Muscle layer of duodenum (tissue), 2 donors: ENCODE measurements around the gene VPS25.
"Not testable (repeated sequence)": the region's sequence is repeated elsewhere in the genome, so short reads cannot be mapped to it uniquely, and the experiment has no call there.

Experiments
- H3K27ac ChIP-seq: one replicate; pipeline ENCODE4 v1.7.0; 2013; ENCODE audit warnings: mild to moderate bottlenecking, low read length
- H3K27me3 ChIP-seq: one replicate; pipeline ENCODE4 v1.7.0; 2013; ENCODE audit warnings: low read depth, mild to moderate bottlenecking, control low read depth, low read length
- H3K36me3 ChIP-seq, 2 donors: one replicate each; pipeline ENCODE4 v1.7.0; 2013; ENCODE audit warnings: low read length in 2 of 2, control low read depth in 1 of 2, mild to moderate bottlenecking in 1 of 2; ENCODE audit not compliant: insufficient read depth in 2 of 2, control insufficient read depth in 1 of 2
- H3K4me1 ChIP-seq, 2 donors: one replicate each; pipeline ENCODE4 v1.7.0; 2013; ENCODE audit warnings: low read length in 2 of 2, mild to moderate bottlenecking in 2 of 2, control low read depth in 1 of 2, moderate library complexity in 1 of 2; ENCODE audit not compliant: insufficient read depth in 2 of 2, control insufficient read depth in 1 of 2
- H3K4me3 ChIP-seq, 2 donors: one replicate each; pipeline ENCODE4 v1.7.0; 2013; ENCODE audit warnings: low read length in 2 of 2, low read depth in 1 of 2, mild to moderate bottlenecking in 1 of 2
- H3K9me3 ChIP-seq, 2 donors: one replicate each; pipeline ENCODE4 v1.7.0; 2013; ENCODE audit warnings: low read length in 2 of 2, control low read depth in 1 of 2, mild to moderate bottlenecking in 1 of 2; ENCODE audit not compliant: control insufficient read depth in 1 of 2
- donor health status: healthy.

Gene VPS25

DNA sequence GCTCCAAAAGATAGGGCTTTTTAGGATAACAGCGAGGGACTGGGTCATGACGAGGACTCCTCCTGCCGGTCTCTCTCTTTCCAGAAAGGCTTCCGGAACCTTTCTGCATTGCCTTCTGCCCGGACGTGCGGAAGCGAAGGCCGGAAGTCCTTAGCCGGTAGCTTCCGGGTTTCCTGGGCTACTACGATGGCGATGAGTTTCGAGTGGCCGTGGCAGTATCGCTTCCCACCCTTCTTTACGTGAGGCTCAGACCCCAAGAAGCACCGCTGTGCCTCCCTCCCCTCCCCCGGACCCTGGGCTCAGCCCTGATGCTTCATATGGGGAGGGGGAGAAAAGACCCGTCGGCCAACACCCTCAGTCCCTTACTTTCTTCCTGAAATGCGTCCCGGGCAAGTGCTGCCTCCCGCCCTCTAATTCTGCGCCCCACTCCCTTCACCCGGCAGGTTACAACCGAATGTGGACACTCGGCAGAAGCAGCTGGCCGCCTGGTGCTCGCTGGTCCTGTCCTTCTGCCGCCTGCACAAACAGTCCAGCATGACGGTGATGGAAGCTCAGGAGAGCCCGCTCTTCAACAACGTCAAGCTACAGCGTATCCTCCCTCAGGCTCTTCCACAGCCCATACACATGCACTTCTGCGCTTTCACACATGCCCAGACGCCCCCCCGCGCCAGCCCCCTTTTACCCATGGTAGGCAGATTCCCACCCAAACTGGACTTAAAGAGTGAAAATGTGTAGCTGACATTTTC is at the start of gene VPS25:
Gene VPS25 (plus strand): TSS at position 160 of the 746 bp plus-strand sequence. CDS start 27 bp downstream, at position 187.
- Histone ChIP-seq H3K4me3 (peak within 1 kb of the TSS; percentile 97 to 98), H3K36me3 (peaks cover 19 to 28% of the 10 kb centered on the region in 2 donors), H3K9me3 (no peaks in the 10 kb centered on the region), H3K27ac (peak within 1 kb of the TSS; percentile 87), H3K4me1 (peaks cover 4 to 10% of the 10 kb centered on the region in 2 donors), H3K27me3 (no peaks in the 10 kb centered on the region)

- Histone ChIP-seq H3K36me3 (peaks cover 33 to 58% of the 10 kb centered on the region in 2 donors), H3K27me3 (no peaks in the 10 kb centered on the region)
Observed at GRCh38 chr17:42723636-42724035, 49.6 kb upstream of the VPS25 start.

DNA sequence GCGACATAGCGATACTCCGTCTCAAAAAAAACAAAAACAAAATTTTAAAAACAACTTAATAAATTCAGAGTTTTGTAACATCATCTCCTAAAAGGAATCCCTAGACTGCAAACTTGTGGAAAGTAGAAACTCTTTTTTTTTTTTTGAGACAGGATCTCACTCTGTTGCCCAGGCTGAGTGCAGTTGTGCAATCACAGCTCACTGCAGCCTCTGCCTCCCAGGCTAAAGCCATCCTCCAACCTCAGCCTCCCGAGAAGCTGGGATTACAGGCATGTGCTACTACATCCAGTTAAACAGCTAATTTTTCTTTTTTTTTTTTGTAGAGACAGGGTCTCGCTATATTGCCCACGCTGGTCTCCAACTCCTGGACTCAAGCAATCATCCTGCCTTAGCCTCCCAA is 48.1 kb upstream of the VPS25 start:
- Histone ChIP-seq H3K27me3 (no peaks in the 10 kb centered on the region), H3K36me3 (peaks cover 32 to 58% of the 10 kb centered on the region in 2 donors), H3K4me1 (no peaks in the 10 kb centered on the region), H3K9me3 (no peaks in the 10 kb centered on the region), H3K4me3 (no peak overlapping the region), H3K27ac (no peak overlapping the region)

More at GRCh38 chr17:42723636-42724035, 49.6 kb upstream of the VPS25 start:
- H3K4me3 ChIP-seq, result no peak overlapping the region
- H3K27ac ChIP-seq, result no peak overlapping the region
- no peaks in the 10 kb centered on the region for H3K9me3 ChIP-seq
- no peaks in the 10 kb centered on the region for H3K4me1 ChIP-seq

GRCh38 chr17:42740699-42741098 is 32.5 kb upstream of the VPS25 start:
- H3K27ac ChIP-seq, result no peak overlapping the region
- H3K4me3 ChIP-seq, result no peak overlapping the region
- H3K9me3 ChIP-seq, result no peaks in the 10 kb centered on the region
- H3K27me3 ChIP-seq, result no peaks in the 10 kb centered on the region
- H3K36me3 ChIP-seq, result no peaks in the 10 kb centered on the region
- peaks cover 7 to 16% of the 10 kb centered on the region in 2 donors for H3K4me1 ChIP-seq

DNA sequence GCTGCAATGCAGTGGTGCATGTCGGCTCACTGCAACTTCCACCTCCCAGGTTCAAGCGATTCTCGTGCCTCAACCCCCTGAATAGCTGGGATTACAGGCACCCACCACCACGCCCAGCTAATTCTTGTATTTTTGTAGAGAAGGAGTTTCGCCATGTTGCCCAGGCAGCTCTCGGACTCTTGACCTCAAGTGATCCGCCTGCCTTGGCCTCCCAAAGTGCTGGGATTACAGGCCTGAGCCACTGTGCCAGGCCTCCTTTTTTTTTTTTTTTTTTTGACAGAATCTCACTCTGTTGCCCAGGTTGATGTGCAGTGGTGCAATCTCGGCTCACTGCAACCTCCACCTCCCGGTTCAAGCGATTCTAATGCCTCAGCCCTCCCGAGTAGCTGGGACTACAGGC is 30.3 kb upstream of the VPS25 start:
- H3K4me1 ChIP-seq, result peaks cover 7 to 16% of the 10 kb centered on the region in 2 donors
- not testable (repeated sequence) for H3K9me3 ChIP-seq, H3K4me3 ChIP-seq, H3K27ac ChIP-seq, H3K27me3 ChIP-seq, H3K36me3 ChIP-seq

GRCh38 chr17:42743595-42744282 is 29.5 kb upstream of the VPS25 start:
- Histone ChIP-seq H3K27ac (peak overlapping the region; percentile 81), H3K4me1 (peaks cover 7 to 16% of the 10 kb centered on the region in 2 donors), H3K9me3 (no peaks in the 10 kb centered on the region), H3K4me3 (peak overlapping the region; percentile 76 to 78), H3K27me3 (no peaks in the 10 kb centered on the region), H3K36me3 (no peaks in the 10 kb centered on the region)

GRCh38 chr17:42744283-42744805 is 28.9 kb upstream of the VPS25 start:
- no peaks in the 10 kb centered on the region for H3K9me3 ChIP-seq
- peaks cover 8 to 16% of the 10 kb centered on the region in 2 donors for H3K4me1 ChIP-seq
- H3K27ac ChIP-seq, result peak overlapping the region; percentile 81
- no peaks in the 10 kb centered on the region for H3K36me3 ChIP-seq
- peak overlapping the region; percentile 76 to 78 for H3K4me3 ChIP-seq
- no peaks in the 10 kb centered on the region for H3K27me3 ChIP-seq

DNA sequence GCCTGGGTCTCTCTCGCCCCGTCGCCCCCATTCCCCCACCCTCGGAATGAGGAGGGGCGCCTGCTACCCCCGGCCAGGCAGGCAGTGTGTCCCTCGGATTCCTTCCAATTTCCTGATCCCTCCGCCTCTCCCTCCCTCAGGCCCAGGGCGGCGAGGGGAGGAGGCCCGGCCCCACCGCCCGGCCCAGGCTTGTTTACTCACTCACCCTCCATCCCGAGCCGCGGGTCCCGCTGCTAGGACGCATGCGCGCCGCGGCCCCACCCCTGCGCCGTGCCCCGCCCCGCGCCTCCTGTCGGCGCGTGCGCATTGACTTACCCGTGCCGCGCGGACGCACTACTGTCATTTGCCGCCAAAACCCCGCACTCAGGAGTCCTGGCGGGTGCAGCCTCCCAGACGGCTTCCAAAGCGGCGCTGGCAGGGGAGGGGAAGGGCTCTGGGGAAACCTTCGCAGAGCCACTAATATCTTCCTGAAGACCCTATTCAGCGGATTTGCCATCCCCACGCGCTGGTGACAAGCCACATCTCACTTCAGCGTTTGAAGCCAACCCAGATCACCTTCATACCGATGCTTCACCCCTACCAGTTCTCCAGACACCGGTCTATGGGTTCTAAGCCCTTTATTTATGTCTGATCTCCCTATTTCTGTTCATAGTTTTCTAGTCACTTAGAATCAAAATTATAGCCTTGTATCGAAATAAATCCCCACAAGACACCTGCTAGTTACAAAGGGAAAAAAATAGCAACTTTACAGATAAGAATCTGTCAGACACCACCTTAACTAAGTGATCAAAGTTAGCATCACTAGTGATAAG is 28.2 kb upstream of the VPS25 start, which contains the start of gene EZH1:
Gene EZH1 (minus strand): TSS at position 235 of the 812 bp plus-strand sequence. CDS start 16,099 bp downstream, outside the sequence.
- peaks cover 11 to 16% of the 10 kb centered on the region in 2 donors for H3K4me1 ChIP-seq
- H3K27ac ChIP-seq, result peak within 1 kb of the TSS; percentile 81
- peak within 1 kb of the TSS; percentile 76 to 78 for H3K4me3 ChIP-seq
- H3K36me3 ChIP-seq, result no peaks in the 10 kb centered on the region
- no peaks in the 10 kb centered on the region for H3K9me3 ChIP-seq
- no peaks in the 10 kb centered on the region for H3K27me3 ChIP-seq

- no peak overlapping the region for H3K27ac ChIP-seq
- peaks cover 11 to 19% of the 10 kb centered on the region in 2 donors for H3K4me1 ChIP-seq
- H3K36me3 ChIP-seq, result no peaks in the 10 kb centered on the region
- H3K9me3 ChIP-seq, result no peaks in the 10 kb centered on the region
- H3K4me3 ChIP-seq, result no peak overlapping the region
- no peaks in the 10 kb centered on the region for H3K27me3 ChIP-seq
Observed at GRCh38 chr17:42748202-42748907, 24.9 kb upstream of the VPS25 start.

DNA sequence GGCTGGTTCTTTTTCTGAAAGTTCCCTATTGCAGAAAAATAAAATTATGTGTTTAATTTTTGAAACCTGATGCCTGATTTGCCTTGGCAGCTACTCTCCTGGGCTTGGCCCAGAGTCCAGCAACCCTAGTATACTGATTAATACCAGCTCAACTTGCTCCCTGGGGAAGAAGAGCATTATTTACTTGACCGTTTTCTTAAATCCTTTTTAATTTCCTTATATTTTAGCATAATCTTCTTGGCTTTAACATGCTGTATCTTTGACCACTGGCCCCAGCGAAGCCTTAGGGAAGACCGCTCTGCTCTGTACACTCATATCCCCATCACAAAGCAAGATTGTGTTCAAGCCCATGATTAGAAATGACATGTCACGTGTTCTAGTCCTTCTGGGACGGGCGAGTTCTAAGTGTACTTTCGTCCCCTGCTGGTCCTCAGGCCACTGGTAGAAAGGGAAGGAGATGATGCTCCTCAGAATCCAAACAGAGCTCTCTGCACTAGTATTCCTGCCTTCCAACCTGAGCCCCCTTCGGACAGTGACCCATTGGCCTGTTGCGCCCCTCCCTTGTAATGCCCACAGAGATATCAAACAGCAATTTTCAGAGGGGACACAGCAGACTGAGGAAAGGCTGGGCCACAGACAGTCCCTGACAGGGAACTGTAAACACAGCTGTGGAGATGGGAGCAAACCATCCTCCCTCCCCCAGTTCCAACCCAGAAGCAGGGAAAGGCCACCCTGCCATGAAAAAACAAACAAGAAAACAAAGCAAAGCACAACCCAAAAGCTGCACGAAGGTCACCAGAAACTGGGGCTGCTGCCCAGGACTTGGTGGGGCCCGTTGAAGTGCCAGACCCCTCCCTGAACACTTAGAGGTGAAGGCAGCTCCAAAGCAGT is 24.1 kb upstream of the VPS25 start:
- no peaks in the 10 kb centered on the region for H3K27me3 ChIP-seq
- no peak overlapping the region for H3K4me3 ChIP-seq
- no peaks in the 10 kb centered on the region for H3K9me3 ChIP-seq
- H3K27ac ChIP-seq, result peak overlapping the region; percentile 70
- peaks cover 5 to 11% of the 10 kb centered on the region in 2 donors for H3K4me1 ChIP-seq
- no peaks in the 10 kb centered on the region for H3K36me3 ChIP-seq
